ENCODE results near the gene MIR17HG.
"Not testable (repeated sequence)": the region's sequence is repeated elsewhere in the genome, so short reads cannot be mapped to it uniquely, and the experiment has no call there.

Gene MIR17HG

GRCh38 chr13:91320990-91321389 lies 26.5 kb upstream of the MIR17HG start:
- DNase-seq (ENCODE audit: low spot score in 2 of 2); H3K36me3 ChIP-seq (replicated peaks); H3K4me3 ChIP-seq; H3K4me1 ChIP-seq; H3K9me3 ChIP-seq; in situ Hi-C loops (cut with MboI; ENCODE audit: low sequenced_read_pairs): not testable (repeated sequence)
- peaks cover 13% of the 10 kb centered on the region for H3K27me3 ChIP-seq (ENCODE audit: low read depth)

DNA sequence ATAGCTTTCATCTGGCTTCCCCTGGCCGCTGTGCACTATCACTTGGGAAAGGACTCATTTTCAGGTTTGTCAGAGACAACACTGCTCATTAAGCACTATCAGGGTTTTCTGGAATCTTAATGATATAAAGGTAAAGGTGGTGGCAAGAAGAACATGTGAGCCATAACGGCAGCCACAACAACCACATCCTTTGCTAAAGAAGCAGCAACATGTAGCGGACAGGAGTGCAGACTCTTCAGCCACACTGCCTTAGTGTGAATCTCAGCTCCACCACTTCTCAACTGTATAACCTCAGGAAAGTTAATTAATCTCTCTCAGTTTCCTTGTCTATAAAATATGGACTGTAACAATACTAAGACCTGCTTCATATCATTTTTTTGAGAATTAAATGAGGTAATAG lies 24.1 kb upstream of the MIR17HG start:
- H3K9me3 ChIP-seq = no peaks in the 10 kb centered on the region
- in situ Hi-C loops (cut with MboI; ENCODE audit: low sequenced_read_pairs) = no loop called here
- H3K27me3 ChIP-seq (ENCODE audit: low read depth) = peaks cover 5% of the 10 kb centered on the region; the same call in 1 of the 2 replicates
- no peak overlapping the region for H3K4me3 ChIP-seq
- H3K4me1 ChIP-seq = no peaks in the 10 kb centered on the region
- DNase-seq (ENCODE audit: low spot score in 2 of 2) = no peak
- H3K36me3 ChIP-seq (replicated peaks) = no peaks in the 10 kb centered on the region

GRCh38 chr13:91326146-91326545 lies 21.3 kb upstream of the MIR17HG start:
- Histone ChIP-seq H3K9me3 (no peaks in the 10 kb centered on the region), H3K36me3 (replicated peaks) (no peaks in the 10 kb centered on the region), H3K4me3 (no peak overlapping the region), H3K27me3 (ENCODE audit: low read depth) (peaks cover 5% of the 10 kb centered on the region; the same call in 1 of the 2 replicates), H3K4me1 (no peaks in the 10 kb centered on the region)
- no peak for DNase-seq (ENCODE audit: low spot score in 2 of 2)
- in situ Hi-C loops (cut with MboI; ENCODE audit: low sequenced_read_pairs) = no loop called here

GRCh38 chr13:91328726-91329125 lies 18.8 kb upstream of the MIR17HG start:
- DNase-seq (ENCODE audit: low spot score in 2 of 2) = no peak
- H3K36me3 ChIP-seq (replicated peaks) = no peaks in the 10 kb centered on the region
- H3K9me3 ChIP-seq = no peaks in the 10 kb centered on the region
- no peak overlapping the region for H3K4me3 ChIP-seq
- in situ Hi-C loops (cut with MboI; ENCODE audit: low sequenced_read_pairs) = no loop called here
- H3K4me1 ChIP-seq = no peaks in the 10 kb centered on the region
- peaks cover 2% of the 10 kb centered on the region; the same call in 1 of the 2 replicates for H3K27me3 ChIP-seq (ENCODE audit: low read depth)

- H3K4me1 ChIP-seq = no peaks in the 10 kb centered on the region
- no peak for DNase-seq (ENCODE audit: low spot score in 2 of 2)
- H3K4me3 ChIP-seq = no peak overlapping the region
- H3K9me3 ChIP-seq = no peaks in the 10 kb centered on the region
- in situ Hi-C loops (cut with MboI; ENCODE audit: low sequenced_read_pairs) = no loop called here
- H3K27me3 ChIP-seq (ENCODE audit: low read depth) = peaks cover 2% of the 10 kb centered on the region; the same call in 1 of the 2 replicates
- no peaks in the 10 kb centered on the region for H3K36me3 ChIP-seq (replicated peaks)
Measured at GRCh38 chr13:91329733-91330132, 17.8 kb upstream of the MIR17HG start.

DNA sequence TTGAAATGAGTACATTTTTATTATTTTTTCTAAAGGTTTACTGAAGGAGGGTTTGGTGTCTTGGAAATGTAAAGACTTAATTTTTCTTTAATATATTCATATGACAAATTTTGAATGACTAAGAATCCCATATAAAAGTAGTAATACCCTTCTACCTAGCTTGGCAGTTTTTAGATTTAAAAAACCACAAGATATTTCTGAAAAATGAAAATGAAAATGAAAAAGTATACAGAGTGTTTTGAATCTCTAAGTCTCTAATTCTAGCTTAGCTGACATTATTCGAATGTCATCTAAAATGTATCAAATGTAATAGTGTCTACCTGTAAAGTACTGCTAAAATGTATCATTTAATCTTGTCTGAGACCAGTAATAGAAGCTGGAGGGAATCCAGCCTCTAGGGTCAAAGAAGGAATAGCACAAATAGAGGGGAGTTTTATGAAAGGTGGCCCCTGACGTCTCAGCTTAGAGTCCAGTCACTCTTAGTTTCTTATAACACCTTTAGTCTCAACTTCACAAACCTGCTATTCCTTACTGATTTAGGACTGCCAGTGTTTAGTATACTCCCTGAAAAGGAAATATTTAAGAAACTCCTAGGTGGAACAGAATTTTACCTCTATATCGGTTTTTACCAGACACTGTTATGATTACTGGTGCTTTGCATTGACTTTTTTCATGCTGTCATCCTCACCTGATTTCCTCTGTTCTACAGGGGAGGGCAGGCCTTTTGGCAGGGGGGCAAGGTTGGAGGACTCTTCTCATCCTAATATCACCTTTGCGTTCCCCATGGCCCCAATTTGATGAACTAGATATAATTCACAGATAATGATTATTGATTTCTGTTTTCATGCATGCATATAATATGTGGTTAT lies 16.2 kb upstream of the MIR17HG start:
- Histone ChIP-seq H3K9me3 (no peaks in the 10 kb centered on the region), H3K4me1 (no peaks in the 10 kb centered on the region), H3K36me3 (replicated peaks) (no peaks in the 10 kb centered on the region), H3K27me3 (ENCODE audit: low read depth) (no peaks in the 10 kb centered on the region; the same call in 1 of the 2 replicates), H3K4me3 (no peak overlapping the region)
- in situ Hi-C loops (cut with MboI; ENCODE audit: low sequenced_read_pairs) = no loop called here
- no peak for DNase-seq (ENCODE audit: low spot score in 2 of 2)

- no peaks in the 10 kb centered on the region for H3K9me3 ChIP-seq
- peaks cover 19% of the 10 kb centered on the region for H3K36me3 ChIP-seq (replicated peaks)
- H3K4me3 ChIP-seq = no peak overlapping the region
- peaks cover 55% of the 10 kb centered on the region for H3K27me3 ChIP-seq (ENCODE audit: low read depth)
- H3K4me1 ChIP-seq = peaks cover 8% of the 10 kb centered on the region
- in situ Hi-C loops (cut with MboI; ENCODE audit: low sequenced_read_pairs) = no loop called here
- no peak for DNase-seq (ENCODE audit: low spot score in 2 of 2)
Measured at GRCh38 chr13:91346062-91346461, 1.4 kb upstream of the MIR17HG start.

- Histone ChIP-seq H3K36me3 (replicated peaks) (peaks cover 26% of the 10 kb centered on the region), H3K4me1 (peaks cover 12% of the 10 kb centered on the region), H3K4me3 (peak overlapping the region; percentile 38), H3K27me3 (ENCODE audit: low read depth) (peaks cover 48% of the 10 kb centered on the region), H3K9me3 (no peaks in the 10 kb centered on the region)
- in situ Hi-C loops (cut with MboI; ENCODE audit: low sequenced_read_pairs) = no loop called here
- no peak for DNase-seq (ENCODE audit: low spot score in 2 of 2)
Measured at GRCh38 chr13:91346850-91347201, 661 bp upstream of the MIR17HG start.

DNA sequence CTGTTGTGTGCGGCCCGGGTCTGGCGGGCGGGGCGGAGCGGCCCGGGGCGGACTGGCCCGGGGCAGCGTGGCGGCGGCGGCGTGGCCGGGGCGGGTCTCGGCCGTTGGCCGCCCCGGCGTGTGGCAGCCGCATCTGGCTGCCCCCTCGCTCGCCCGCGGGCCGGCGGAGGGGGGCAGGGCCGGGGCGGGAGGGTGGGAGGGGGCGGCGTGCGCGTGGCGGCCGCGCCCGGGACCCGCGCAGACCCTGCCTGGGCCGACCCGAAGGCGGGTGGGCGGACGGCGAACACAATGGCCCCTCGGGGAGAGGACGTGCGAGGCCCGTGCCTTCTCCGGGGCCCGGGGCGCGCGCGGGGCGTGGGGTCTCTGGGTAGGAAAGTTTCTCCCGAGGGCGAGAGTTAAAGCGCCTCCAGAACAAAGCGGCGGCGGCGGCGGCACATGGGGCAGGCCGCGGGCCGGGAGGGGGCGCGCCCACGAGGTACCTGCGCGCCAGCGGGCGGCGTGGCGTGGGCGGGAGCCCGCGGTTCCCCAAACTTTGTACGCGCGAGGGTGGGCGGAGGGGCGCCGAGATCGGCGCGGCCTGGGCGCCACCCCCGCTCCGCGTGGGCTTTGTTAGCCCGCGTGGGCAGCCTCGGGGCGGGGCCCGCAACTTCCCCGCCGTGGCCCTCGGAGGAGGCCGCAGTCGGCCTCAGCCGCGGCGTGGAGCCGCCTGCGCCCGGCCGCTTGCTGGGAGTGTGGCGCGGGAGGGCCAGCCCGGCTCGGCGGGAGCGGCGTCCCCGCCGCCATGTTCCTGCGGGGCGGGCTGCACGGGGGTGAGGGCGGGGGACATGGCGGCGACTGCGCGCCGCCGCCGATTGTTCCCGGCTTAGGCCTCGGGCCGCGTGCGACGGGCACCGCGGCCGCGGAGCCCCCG lies 764 bp downstream of the MIR17HG start:
- DNase-seq (ENCODE audit: low spot score in 2 of 2) = peak in 1 of 2 experiments; percentile 53
- H3K27me3 ChIP-seq (ENCODE audit: low read depth) = peaks cover 36% of the 10 kb centered on the region
- peak overlapping the region; percentile 38 for H3K4me3 ChIP-seq
- in situ Hi-C loops (cut with MboI; ENCODE audit: low sequenced_read_pairs) = no loop called here
- peaks cover 12% of the 10 kb centered on the region for H3K4me1 ChIP-seq
- peaks cover 41% of the 10 kb centered on the region for H3K36me3 ChIP-seq (replicated peaks)
- no peaks in the 10 kb centered on the region for H3K9me3 ChIP-seq

DNA sequence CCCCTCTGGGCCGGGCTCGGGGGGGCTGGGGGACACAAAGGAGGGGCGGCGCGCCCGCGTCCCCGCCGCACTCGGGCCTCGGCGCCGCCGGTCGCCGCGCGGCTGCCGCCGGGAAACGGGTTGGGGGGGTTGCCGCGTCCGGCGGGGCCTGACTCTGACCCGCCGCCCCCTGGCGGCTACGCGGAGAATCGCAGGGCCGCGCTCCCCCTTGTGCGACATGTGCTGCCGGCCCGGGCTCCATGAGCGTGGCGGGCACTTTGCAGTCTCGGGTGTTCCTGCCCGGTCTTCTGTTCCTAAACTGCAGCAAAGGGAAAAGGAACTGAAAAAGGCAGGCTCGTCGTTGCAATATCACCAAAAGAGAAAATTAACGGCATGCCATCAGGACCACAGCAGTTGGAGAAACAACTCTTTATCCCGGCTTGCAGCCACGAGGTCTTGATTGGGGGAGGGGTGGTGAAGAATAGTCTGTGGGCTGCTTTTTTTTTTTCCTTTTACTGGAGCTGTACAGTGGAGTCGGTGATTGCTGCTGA lies 1.5 kb downstream of the MIR17HG start:
- Histone ChIP-seq H3K36me3 (replicated peaks) (peaks cover 48% of the 10 kb centered on the region), H3K4me3 (peak overlapping the region; percentile 66), H3K27me3 (ENCODE audit: low read depth) (peaks cover 30% of the 10 kb centered on the region), H3K4me1 (peaks cover 12% of the 10 kb centered on the region), H3K9me3 (no peaks in the 10 kb centered on the region)
- in situ Hi-C loops (cut with MboI; ENCODE audit: low sequenced_read_pairs) = no loop called here
- peak; percentile 71 to 93 for DNase-seq (ENCODE audit: low spot score in 2 of 2)

DNA sequence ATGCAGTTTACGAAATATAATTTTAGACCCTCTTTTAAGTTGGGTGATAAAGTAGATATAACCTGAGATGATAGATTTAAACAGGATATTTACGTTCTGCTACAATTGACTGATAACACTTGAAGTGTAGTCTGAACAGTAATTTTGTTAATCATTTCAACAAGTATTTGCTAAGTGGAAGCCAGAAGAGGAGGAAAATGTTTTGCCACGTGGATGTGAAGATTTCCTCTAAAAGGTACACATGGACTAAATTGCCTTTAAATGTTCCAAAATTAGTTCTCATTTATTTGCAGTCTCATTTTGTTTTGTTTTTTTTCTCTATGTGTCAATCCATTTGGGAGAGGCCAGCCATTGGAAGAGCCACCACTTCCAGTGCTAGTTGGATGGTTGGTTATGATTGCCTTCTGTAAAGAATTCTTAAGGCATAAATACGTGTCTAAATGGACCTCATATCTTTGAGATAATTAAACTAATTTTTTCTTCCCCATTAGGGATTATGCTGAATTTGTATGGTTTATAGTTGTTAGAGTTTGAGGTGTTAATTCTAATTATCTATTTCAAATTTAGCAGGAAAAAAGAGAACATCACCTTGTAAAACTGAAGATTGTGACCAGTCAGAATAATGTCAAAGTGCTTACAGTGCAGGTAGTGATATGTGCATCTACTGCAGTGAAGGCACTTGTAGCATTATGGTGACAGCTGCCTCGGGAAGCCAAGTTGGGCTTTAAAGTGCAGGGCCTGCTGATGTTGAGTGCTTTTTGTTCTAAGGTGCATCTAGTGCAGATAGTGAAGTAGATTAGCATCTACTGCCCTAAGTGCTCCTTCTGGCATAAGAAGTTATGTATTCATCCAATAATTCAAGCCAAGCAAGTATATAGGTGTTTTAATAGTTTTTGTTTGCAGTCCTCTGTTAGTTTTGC lies 2.8 kb downstream of the MIR17HG start:
- peaks cover 18% of the 10 kb centered on the region for H3K27me3 ChIP-seq (ENCODE audit: low read depth)
- peaks cover 12% of the 10 kb centered on the region for H3K4me1 ChIP-seq
- no peaks in the 10 kb centered on the region for H3K9me3 ChIP-seq
- in situ Hi-C loops (cut with MboI; ENCODE audit: low sequenced_read_pairs) = no loop called here
- no peak for DNase-seq (ENCODE audit: low spot score in 2 of 2)
- H3K4me3 ChIP-seq = peak overlapping the region; percentile 66
- H3K36me3 ChIP-seq (replicated peaks) = peaks cover 61% of the 10 kb centered on the region

DNA sequence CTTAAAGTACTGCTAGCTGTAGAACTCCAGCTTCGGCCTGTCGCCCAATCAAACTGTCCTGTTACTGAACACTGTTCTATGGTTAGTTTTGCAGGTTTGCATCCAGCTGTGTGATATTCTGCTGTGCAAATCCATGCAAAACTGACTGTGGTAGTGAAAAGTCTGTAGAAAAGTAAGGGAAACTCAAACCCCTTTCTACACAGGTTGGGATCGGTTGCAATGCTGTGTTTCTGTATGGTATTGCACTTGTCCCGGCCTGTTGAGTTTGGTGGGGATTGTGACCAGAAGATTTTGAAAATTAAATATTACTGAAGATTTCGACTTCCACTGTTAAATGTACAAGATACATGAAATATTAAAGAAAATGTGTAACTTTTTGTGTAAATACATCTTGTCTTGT lies 3.6 kb downstream of the MIR17HG start:
- peaks cover 12% of the 10 kb centered on the region for H3K4me1 ChIP-seq
- H3K4me3 ChIP-seq = peak overlapping the region; percentile 66
- in situ Hi-C loops (cut with MboI; ENCODE audit: low sequenced_read_pairs) = no loop called here
- H3K9me3 ChIP-seq = no peaks in the 10 kb centered on the region
- DNase-seq (ENCODE audit: low spot score in 2 of 2) = no peak
- peaks cover 10% of the 10 kb centered on the region for H3K27me3 ChIP-seq (ENCODE audit: low read depth)
- peaks cover 69% of the 10 kb centered on the region for H3K36me3 ChIP-seq (replicated peaks)

GRCh38 chr13:91351980-91352379 lies 4.5 kb downstream of the MIR17HG start:
- H3K27me3 ChIP-seq (ENCODE audit: low read depth) = peaks cover 1% of the 10 kb centered on the region; the same call in 1 of the 2 replicates
- H3K4me3 ChIP-seq = no peak overlapping the region
- in situ Hi-C loops (cut with MboI; ENCODE audit: low sequenced_read_pairs) = no loop called here
- H3K4me1 ChIP-seq = peaks cover 10% of the 10 kb centered on the region
- H3K9me3 ChIP-seq = no peaks in the 10 kb centered on the region
- H3K36me3 ChIP-seq (replicated peaks) = peaks cover 77% of the 10 kb centered on the region
- no peak for DNase-seq (ENCODE audit: low spot score in 2 of 2)

All from HAP-1 (cell line).